ENCODE data around the gene TLR6. TPM values are rescaled to one million over a fixed set of nuclear protein-coding genes. Genes with fewer than 3 reads are reported as not detected.
A peak's percentile ranks its signal among the peaks of the same experiment; 100 is the strongest.

Gene TLR6
- total and polyA plus RNA-seq, 8 donors = 0.07 to 3.9 (median 0.45) TPM

DNA sequence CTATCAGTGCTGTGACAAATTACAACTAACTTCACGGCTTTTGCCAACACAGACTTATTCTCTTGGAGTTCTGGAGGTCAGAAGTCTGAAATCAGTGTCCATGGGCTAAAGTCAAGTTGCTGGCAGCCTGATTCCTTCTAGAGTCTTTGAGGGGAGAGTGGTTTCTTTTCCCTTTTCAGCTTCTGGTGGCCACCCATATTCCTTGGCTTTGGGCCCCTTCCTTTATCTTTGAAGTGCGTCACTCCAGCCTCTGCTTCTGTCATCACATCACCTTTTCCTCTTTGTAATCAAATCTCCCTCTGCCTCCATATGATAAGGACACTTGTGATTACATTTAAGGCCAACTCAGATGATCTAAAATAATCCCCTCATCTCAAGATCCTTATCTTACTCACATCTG, 20.0 kb upstream of the TLR6 start:
- Histone ChIP-seq H3K4me3 (no peak overlapping the region), H3K9me3 (no peaks in the 10 kb centered on the region), H3K4me1 (peaks cover 0 to 11% (median 7%) of the 10 kb centered on the region in 3 donors), H3K27me3 (no peaks in the 10 kb centered on the region), H3K36me3 (no peaks in the 10 kb centered on the region), H3K27ac (no peak overlapping the region)
- intact Hi-C loops (cut with DNase I) = no loop called here
- TF ChIP-seq, protein P1, sequence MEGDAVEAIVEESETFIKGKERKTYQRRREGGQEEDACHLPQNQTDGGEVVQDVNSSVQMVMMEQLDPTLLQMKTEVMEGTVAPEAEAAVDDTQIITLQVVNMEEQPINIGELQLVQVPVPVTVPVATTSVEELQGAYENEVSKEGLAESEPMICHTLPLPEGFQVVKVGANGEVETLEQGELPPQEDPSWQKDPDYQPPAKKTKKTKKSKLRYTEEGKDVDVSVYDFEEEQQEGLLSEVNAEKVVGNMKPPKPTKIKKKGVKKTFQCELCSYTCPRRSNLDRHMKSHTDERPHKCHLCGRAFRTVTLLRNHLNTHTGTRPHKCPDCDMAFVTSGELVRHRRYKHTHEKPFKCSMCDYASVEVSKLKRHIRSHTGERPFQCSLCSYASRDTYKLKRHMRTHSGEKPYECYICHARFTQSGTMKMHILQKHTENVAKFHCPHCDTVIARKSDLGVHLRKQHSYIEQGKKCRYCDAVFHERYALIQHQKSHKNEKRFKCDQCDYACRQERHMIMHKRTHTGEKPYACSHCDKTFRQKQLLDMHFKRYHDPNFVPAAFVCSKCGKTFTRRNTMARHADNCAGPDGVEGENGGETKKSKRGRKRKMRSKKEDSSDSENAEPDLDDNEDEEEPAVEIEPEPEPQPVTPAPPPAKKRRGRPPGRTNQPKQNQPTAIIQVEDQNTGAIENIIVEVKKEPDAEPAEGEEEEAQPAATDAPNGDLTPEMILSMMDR (IDR thresholded peaks at IDR 0.05) = no peak
- WGBS, 2 donors = 48 to 51% methylated on average over 2 of the region's 2 CpGs
- DNase-seq (no peak), FAIRE-seq (no peak), ATAC-seq (no peak)

DNA sequence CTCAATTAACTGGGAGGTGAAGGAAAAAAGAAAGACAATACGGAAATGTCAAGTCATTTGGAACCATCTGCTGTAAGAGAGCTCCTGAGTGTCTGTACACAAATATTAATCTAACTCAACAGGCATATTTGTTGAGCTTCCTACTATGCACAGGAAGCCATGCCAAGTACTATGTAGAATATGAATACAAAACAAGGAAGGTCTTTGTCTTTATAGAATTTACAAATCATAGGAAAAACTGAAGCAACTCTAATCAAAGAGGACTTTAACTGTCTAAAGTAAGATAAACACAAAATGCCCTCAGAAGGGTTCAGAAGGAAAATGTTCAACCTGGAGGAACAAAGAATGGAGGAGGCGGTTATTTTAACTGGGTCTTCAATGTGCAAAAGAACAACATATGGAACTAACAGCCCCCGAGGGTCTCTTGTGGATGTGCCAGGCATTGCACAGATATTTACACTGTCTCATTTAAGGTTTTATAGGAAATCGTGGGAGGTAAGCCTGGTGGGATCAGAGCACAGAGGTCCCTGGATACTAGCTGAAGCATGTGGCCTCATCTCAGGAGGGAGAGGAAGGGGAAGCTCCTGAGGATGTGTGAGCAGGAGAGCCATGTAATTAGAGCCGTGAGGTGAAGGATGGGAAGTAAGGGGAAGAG, 16.8 kb upstream of the TLR6 start:
- DNase-seq = no peak
- Histone ChIP-seq H3K27ac (peak overlapping the region in 2 of 4 donors; percentile 56 to 59), H3K36me3 (no peaks in the 10 kb centered on the region), H3K27me3 (no peaks in the 10 kb centered on the region), H3K4me3 (no peak overlapping the region), H3K9me3 (no peaks in the 10 kb centered on the region), H3K4me1 (peaks cover 5 to 25% (median 16%) of the 10 kb centered on the region in 3 donors)
- TF ChIP-seq, protein P1 (IDR thresholded peaks at IDR 0.05) = no peak
- FAIRE-seq = no peak
- 69 to 74% methylated on average over 5 of the region's 5 CpGs for WGBS, 2 donors
- ATAC-seq = peak in 1 of 4 donors; percentile 8
- intact Hi-C loops (cut with DNase I) = no loop called here

DNA sequence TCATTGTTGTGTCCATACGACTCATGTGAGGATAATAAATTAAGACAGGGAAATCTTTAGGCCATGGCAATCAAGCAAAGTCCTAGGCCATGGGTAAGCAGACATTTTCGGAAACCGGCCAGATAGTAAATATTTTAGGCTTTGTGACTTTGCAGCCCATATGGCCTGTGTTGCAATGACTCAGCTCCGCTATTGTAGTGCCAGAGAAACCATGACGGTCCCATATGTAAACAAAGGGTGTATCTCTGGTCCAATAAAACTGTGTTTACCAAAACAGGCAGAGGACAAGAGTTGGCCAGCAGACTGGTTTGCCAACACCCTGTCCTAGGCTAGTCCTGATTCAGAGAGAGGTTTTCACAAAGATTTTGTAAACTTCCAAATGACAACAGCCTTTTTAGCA, 16.0 kb upstream of the TLR6 start:
- H3K27ac ChIP-seq = peak overlapping the region in 2 of 4 donors; percentile 56 to 59
- DNase-seq = peak in 4 of 6 donors; percentile 30 to 57 (median 34)
- TF ChIP-seq, protein P1 (IDR thresholded peaks at IDR 0.05) = no peak
- H3K9me3 ChIP-seq = no peaks in the 10 kb centered on the region
- intact Hi-C loops (cut with DNase I) = no loop called here
- no peaks in the 10 kb centered on the region for H3K36me3 ChIP-seq
- no peaks in the 10 kb centered on the region for H3K27me3 ChIP-seq
- peaks cover 5 to 25% (median 16%) of the 10 kb centered on the region in 3 donors for H3K4me1 ChIP-seq
- 39 to 46% methylated on average over 5 of the region's 5 CpGs for WGBS, 2 donors
- peak; percentile 60 to 75 (median 74) for ATAC-seq
- no peak overlapping the region for H3K4me3 ChIP-seq
- FAIRE-seq = no peak

DNA sequence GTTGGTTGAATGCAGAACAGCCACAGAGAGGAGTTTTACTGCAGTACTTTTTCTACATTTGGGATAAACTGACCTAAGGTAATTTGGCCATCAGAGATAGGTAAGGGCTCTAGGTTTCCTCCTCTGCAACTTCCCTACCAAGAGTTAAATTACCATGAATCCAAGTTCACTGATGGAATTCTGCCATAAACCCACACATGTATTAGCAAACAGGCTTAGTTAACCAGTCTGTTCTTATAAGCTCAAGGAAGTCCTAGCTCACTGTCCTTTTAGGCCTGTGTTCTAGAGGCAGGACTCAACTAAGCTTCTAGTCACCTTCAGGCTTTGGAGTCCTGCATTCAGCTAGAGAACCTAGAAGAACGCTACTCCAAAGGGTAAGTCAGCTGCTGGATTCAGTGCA, 15.0 kb upstream of the TLR6 start:
- H3K4me1 ChIP-seq = peaks cover 5 to 32% (median 16%) of the 10 kb centered on the region in 3 donors
- DNase-seq (no peak), FAIRE-seq (no peak), ATAC-seq (no peak)
- no peaks in the 10 kb centered on the region for H3K27me3 ChIP-seq
- intact Hi-C loops (cut with DNase I) = no loop called here
- WGBS, 2 donors = 51 to 65% methylated on average over 1 of the region's 1 CpG
- TF ChIP-seq, protein P1 (IDR thresholded peaks at IDR 0.05) = no peak
- peak overlapping the region in 1 of 4 donors; percentile 59 for H3K27ac ChIP-seq
- no peak overlapping the region for H3K4me3 ChIP-seq
- no peaks in the 10 kb centered on the region for H3K9me3 ChIP-seq
- H3K36me3 ChIP-seq = no peaks in the 10 kb centered on the region

DNA sequence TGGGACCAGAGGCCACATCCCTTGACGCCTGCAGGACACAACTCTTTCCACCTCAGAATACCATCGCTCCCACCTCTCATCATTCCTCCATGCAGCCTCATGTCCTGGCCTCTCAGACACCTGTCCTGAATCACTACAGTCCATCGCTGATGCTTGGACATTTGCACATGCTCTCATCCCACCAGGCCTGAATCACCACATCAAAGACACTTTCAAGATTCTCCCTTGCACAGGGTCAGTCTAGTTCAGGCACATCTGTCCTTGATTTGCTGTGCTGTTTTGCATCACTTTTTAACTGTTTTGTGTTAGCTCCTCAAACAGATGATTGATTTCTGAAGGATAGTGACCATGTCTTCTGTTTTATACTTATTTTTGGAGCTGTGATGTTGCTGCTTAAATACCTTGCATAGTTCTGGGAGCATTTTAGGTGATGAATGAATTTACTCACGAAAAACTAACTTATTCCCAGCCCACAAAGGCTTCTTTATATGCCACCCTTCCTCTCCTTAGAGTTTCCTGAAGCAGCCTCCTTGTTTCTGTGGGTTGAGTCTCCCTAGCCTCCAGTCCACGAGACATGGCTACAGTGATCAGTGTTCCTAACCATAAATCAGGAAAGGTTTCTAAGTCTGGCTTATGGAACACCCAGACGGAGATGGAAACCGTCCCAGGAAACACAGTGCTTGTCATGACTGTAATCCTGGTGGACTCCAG, 13.6 kb upstream of the TLR6 start:
- Histone ChIP-seq H3K9me3 (no peaks in the 10 kb centered on the region), H3K27me3 (no peaks in the 10 kb centered on the region), H3K27ac (no peak overlapping the region), H3K4me1 (peaks cover 5 to 34% (median 16%) of the 10 kb centered on the region in 3 donors), H3K36me3 (no peaks in the 10 kb centered on the region), H3K4me3 (no peak overlapping the region)
- no peak for DNase-seq
- intact Hi-C loops (cut with DNase I) = no loop called here
- no peak for FAIRE-seq
- 73 to 83% methylated on average over 7 of the region's 7 CpGs for WGBS, 2 donors
- no peak for ATAC-seq
- TF ChIP-seq, protein P1 (IDR thresholded peaks at IDR 0.05) = no peak

Measured in pancreas (tissue), 10 donors.